ENCODE data around the gene KCNQ1. TPM values are rescaled to one million over a fixed set of nuclear protein-coding genes. Genes with fewer than 3 reads are reported as not detected.

KCNQ1 gene
- total and polyA plus RNA-seq, 7 donors: 0.48 to 3.1 (median 1.1) TPM

DNA sequence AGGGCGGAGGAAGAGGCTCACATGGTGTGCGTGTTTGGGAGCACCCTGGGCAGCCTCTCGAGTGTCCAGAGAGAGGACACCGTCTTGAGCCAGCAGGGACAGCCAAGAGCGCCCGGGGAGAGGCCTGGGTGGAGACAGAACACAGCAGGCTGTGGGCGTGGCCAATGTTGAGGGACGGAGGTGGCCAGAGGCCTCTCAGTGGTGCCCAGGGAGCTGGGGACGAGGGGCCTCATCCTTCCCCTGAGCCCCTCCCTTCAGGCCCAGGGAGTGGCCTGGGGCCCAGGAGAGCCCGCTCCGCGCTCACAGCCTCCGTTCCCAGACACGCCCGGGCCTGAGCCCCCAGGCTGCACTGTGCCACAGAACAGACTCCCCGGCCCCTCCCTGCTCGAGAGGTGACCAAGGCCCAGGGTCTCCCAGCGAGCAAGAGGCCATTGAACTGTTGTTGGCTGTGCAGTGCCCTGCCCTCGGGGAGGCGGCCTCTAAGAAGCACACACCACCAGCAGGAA is 392.3 kb downstream of the KCNQ1 start:
- intact Hi-C loops (cut with DNase I): no loop called here
- Histone ChIP-seq H3K27me3 (ENCODE audit: insufficient read depth in 3 of 3, low read length in 2 of 3) (no peaks in the 10 kb centered on the region), H3K27ac (peak overlapping the region; percentile 23), H3K36me3 (ENCODE audit: insufficient read depth in 1 of 2, low read depth in 1 of 2) (no peaks in the 10 kb centered on the region), H3K4me3 (peak overlapping the region; percentile 25), H3K9me3 (no peaks in the 10 kb centered on the region), H3K4me1 (no peaks in the 10 kb centered on the region)
- DNase-seq (peak; percentile 82 to 87), ATAC-seq (peak; percentile 66 to 88 (median 78))
- WGBS, 3 donors: 26 to 42% (median 33%) methylated on average over 20 of the region's 20 CpGs
- TF ChIP-seq CTCF (IDR thresholded peaks at IDR 0.05): peak; percentile 32

- TF ChIP-seq CTCF (IDR thresholded peaks at IDR 0.05): no peak
- no peaks in the 10 kb centered on the region for H3K4me1 ChIP-seq
- no peak for DNase-seq
Measured at GRCh38 chr11:2837651-2838050, 392.8 kb downstream of the KCNQ1 start.

GRCh38 chr11:2838091-2838490 is 393.3 kb downstream of the KCNQ1 start:
- 54 to 61% (median 56%) methylated on average over 11 of the region's 11 CpGs for WGBS, 3 donors
- DNase-seq: peak in 1 of 2 donors; percentile 31
- H3K4me1 ChIP-seq: no peaks in the 10 kb centered on the region
- intact Hi-C loops (cut with DNase I): no loop called here
- H3K27ac ChIP-seq: no peak overlapping the region
- no peaks in the 10 kb centered on the region for H3K36me3 ChIP-seq (ENCODE audit: insufficient read depth in 1 of 2, low read depth in 1 of 2)
- H3K9me3 ChIP-seq: no peaks in the 10 kb centered on the region
- H3K4me3 ChIP-seq: no peak overlapping the region
- H3K27me3 ChIP-seq (ENCODE audit: insufficient read depth in 3 of 3, low read length in 2 of 3): no peaks in the 10 kb centered on the region
- TF ChIP-seq CTCF (IDR thresholded peaks at IDR 0.05): no peak
- ATAC-seq: no peak

More at GRCh38 chr11:2837651-2838050, 392.8 kb downstream of the KCNQ1 start:
- 75 to 80% (median 80%) methylated on average over 12 of the region's 12 CpGs for WGBS, 3 donors
- Histone ChIP-seq H3K36me3 (ENCODE audit: insufficient read depth in 1 of 2, low read depth in 1 of 2) (no peaks in the 10 kb centered on the region), H3K4me3 (no peak overlapping the region), H3K9me3 (no peaks in the 10 kb centered on the region), H3K27me3 (ENCODE audit: insufficient read depth in 3 of 3, low read length in 2 of 3) (no peaks in the 10 kb centered on the region), H3K27ac (no peak overlapping the region)
- ATAC-seq: peak in 1 of 4 donors; percentile 4
- intact Hi-C loops (cut with DNase I): no loop called here

GRCh38 chr11:2838676-2839294 is 394.0 kb downstream of the KCNQ1 start:
- Histone ChIP-seq H3K27me3 (ENCODE audit: insufficient read depth in 3 of 3, low read length in 2 of 3) (no peaks in the 10 kb centered on the region), H3K4me3 (no peak overlapping the region), H3K36me3 (ENCODE audit: insufficient read depth in 1 of 2, low read depth in 1 of 2) (no peaks in the 10 kb centered on the region), H3K4me1 (no peaks in the 10 kb centered on the region), H3K27ac (peak overlapping the region; percentile 9), H3K9me3 (no peaks in the 10 kb centered on the region)
- intact Hi-C loops (cut with DNase I): no loop called here
- ATAC-seq (no peak), DNase-seq (peak in 1 of 2 donors; percentile 40)
- WGBS, 3 donors: 79 to 88% (median 88%) methylated on average over 21 to 25 of the region's 25 CpGs
- no peak for TF ChIP-seq CTCF (IDR thresholded peaks at IDR 0.05)

All from psoas muscle (tissue), 8 donors.